CD4-positive, alpha-beta T cell treated with Interleukin-6 at 100 ng/mL for 8 hours (primary cell): ENCODE data around the gene TAX1BP1.

Experiments
- DNase-seq: peaks from one replicate; pipeline ENCODE4 v3.0.0-alpha.2; 2020; ENCODE audit warnings: mixed read lengths, low spot score

The TAX1BP1 gene

DNA sequence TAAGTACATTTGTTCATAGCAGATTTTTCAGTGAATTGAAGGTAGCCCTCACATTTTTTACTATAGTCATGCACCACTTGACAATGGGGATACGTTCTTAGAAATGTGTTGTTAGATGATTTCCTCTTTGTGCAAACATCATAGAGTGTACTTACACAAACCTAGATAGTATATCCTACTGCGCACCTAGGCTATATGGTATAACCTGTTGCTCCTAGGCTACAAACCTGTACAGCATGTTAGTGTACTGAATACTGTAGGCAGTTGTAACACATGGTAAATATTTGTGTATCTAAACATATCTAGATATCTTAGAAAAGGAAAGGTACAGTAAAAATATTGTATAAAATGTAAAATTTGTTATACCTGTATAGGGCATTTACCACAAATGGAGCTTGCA, 41.2 kb downstream of the TAX1BP1 start:
- DNase-seq = no peak

DNA sequence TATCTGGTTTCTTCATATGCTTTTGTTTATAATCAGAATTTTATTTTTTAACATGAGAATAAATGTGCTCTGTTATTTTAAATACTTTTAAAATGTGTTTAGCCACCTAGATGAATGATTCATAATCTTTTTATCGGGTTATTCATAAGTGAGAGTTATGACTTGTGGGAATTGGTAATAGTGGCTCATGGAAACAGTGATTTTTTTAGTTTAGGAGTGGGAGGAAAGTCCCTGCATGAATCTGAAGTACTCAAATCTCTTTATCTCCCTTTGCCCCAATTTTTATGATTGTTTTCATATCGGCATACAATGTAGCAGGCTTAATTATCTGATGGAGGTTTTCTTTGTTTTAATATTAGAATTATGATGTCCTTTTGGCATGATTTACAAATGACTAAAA, 42.9 kb downstream of the TAX1BP1 start:
- DNase-seq = no peak

GRCh38 chr7:27784399-27785053, 44.6 kb downstream of the TAX1BP1 start:
- DNase-seq = peak; percentile 11

GRCh38 chr7:27788437-27788836, 48.5 kb downstream of the TAX1BP1 start:
- DNase-seq = no peak

DNA sequence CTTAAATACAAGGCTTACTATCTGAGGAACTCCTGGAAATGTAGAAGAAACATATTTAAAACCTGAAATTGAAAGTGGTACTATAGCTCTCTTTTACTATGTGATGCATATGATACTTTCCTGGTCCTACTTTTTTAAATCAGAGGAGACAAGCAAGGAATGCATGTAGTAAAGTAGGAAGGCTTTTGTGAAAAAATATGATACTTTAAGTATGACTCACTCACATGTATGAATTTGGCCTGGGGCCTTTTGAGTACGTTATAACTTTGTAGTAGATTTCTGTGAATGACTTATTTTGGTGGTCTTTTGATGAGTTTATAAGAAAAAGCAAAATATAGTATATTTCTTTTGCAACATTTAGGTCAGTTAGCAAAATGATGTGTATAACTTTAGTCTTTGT, 53.8 kb downstream of the TAX1BP1 start:
- DNase-seq = no peak

DNA sequence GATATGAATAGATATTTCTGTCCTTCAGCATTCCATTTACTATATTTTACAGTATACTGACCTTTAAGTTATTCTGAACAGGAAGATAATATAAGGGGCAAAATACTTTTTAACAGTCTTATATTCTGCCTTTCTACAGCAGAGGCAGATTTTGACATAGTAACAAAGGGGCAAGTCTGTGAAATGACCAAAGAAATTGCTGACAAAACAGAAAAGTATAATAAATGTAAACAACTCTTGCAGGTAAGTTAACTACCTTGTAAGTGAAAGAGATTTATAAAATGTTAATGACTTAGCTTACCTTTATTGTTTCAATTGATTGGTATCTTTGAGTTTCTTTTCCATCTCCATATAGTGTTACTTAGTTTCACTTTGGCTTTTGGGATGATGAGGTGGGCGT, 56.0 kb downstream of the TAX1BP1 start:
- DNase-seq = no peak

DNA sequence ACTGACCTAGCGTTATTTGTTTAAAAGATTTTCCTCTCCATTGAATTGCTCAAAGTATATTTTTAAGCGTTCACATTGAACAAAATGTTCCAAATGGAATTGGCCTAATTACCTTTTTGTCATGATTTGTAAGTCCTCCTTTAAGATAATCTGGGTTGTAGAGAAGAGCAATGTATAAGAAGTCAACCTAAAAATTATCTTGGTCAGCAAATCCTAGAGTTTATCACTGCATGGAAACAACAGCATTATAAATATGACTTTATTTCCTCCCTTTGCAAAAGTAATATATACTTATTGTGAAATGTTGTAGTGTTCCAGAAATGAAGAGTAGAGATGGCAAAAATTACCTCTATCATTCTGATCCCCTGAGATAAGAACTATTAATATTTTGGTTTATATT, 59.2 kb downstream of the TAX1BP1 start:
- no peak for DNase-seq

DNA sequence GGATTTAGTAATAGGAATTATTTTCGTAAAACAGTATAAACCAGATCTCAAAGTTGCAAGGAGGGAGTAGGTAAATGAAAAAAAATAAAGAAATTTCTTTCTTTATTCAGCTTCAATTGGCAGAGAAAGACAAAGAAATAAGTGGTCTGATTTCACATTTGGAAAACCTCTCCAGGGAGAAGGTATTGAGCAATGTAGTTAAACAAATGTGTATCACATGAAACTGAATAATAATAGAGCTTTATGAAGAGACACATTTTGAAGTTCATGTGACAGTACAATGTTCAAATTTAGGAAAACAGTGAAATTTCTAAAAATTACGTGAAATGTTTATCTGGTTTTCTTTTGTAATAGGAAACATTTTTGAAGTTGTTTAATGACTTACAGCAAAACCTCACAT, 63.0 kb downstream of the TAX1BP1 start:
- no peak for DNase-seq

DNA sequence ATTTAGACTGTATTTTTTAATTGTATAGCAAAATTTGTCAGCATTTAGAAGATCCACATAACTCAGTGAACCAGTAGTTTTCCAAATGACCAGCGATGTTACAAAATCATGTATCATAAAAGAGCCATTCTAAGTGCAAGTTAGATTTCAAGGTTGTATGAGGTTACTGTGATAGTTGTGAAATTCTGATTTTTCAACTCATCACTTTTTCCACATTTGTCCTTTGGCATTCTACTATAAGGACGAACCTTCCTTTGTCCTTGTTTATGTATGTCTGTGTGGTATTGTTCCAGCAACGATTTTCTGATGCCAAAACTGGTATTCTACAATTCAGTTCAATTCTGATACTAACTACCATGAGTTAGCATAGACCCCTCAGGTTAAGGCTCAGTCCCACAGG, 64.2 kb downstream of the TAX1BP1 start:
- no peak for DNase-seq

DNA sequence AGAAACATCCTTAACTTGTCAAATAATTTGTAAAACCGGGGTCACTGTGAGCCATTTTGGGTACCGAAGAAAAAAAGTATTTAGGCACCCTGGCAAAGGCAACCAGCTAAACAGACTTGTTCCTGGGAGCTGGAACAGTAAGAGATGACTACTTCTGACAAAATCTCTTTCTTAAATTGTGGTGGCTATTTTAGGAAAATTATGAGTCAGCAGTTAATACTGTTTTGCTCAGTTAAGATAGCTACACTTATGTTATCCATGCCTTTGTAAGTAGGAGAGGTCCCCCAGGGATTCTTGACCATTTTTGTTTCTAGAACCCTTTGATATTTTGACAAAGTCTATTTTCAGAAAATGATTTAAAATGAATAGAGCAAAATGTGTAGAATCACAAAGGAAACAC, 68.7 kb downstream of the TAX1BP1 start:
- no peak for DNase-seq

DNA sequence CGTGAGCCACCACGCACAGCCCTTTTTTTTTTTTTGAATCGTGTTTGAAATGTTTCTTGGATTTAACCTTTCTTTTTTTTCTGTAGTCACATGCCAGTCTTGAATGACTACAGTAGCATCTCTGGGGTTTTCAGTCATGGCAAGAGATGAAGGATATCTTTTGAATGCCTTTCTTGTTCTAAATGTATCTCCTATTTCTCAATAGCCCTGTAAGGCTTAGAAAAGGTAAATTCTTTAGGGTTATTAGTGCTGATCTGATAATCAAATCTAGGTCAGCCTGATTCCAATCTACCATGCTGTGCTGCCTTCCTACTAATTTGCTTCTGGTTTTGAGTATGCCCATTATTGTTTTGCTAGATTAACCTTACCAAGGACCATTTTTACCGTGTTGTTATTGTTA, 70.2 kb downstream of the TAX1BP1 start:
- no peak for DNase-seq

DNA sequence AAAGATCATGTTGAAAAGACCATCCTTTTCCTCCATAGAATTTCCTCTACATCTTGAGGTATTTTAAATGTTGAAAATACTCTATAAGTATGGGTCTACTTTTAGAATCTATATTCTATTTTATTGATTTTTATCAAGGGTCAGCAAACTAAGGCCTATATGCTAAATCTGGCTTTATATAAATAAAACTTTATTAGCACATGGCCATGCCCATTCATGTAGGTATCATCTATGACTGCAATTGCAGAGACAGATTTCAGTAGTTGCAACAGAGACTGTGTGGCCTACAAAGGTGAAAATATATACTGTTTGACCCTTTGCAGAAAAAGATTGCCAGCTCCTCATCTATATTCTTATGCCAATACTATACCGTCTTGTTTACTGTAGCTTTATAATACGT, 72.7 kb downstream of the TAX1BP1 start:
- no peak for DNase-seq

GRCh38 chr7:27822245-27822644, 82.3 kb downstream of the TAX1BP1 start:
- DNase-seq = no peak

- DNase-seq = no peak
Observed at GRCh38 chr7:27825891-27826290, 85.9 kb downstream of the TAX1BP1 start.

GRCh38 chr7:27826357-27826756, 86.4 kb downstream of the TAX1BP1 start:
- DNase-seq = no peak

GRCh38 chr7:27834179-27834921, 94.4 kb downstream of the TAX1BP1 start:
- DNase-seq = no peak

DNA sequence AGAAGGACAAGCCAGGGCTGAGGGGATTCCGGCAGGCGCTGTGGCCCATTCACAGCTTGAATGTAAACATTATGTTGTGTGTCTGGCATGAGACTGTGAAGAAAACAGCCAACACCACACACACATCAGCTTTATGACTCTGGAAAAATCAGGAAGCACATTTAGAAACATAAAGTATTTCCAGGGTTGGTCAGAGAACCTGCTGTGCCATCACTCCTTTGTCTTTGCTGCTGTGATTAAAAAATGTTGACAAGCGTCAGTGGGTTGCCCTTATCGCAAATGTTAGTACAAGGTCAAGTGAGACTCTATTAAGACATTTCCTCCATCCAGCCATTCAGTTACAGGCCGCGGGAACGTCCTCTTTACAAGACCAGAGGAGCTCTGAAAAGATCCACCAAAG, 95.4 kb downstream of the TAX1BP1 start:
- DNase-seq = no peak

- no peak for DNase-seq
Observed at GRCh38 chr7:27836536-27836935, 96.6 kb downstream of the TAX1BP1 start.

GRCh38 chr7:27839099-27839498, 99.1 kb downstream of the TAX1BP1 start:
- DNase-seq = no peak

- DNase-seq = peak; percentile 23
Observed at GRCh38 chr7:27840313-27840712, 100.4 kb downstream of the TAX1BP1 start.

DNA sequence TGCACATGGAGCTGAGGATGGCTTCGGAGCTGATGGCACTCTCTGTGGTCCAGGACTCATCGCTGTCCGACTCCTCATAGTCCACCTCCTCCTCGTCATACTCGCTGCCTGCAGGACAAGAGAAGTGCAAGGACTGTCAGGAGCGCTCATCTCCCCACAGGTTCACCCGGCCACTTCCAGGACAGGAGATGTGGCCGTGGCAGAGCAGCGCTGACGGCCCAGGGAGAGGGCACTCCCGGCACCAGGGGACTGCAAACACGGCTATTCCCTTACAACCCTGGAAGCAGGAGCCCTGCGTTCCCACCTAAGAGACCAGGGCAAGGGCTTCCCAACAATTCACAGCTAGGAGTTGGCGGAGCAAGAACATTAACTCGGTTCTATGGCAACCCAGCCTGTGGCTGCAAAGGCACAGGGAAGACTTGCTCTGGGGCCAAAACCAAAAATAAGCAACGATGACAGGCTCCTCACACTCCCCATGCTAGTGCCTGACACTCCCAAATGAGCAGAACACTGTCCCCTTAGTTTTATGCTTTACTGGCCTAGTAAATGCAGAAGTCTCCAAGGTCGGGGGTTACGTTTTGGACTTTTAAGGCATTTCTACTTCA, 100.9 kb downstream of the TAX1BP1 start:
- no peak for DNase-seq

DNA sequence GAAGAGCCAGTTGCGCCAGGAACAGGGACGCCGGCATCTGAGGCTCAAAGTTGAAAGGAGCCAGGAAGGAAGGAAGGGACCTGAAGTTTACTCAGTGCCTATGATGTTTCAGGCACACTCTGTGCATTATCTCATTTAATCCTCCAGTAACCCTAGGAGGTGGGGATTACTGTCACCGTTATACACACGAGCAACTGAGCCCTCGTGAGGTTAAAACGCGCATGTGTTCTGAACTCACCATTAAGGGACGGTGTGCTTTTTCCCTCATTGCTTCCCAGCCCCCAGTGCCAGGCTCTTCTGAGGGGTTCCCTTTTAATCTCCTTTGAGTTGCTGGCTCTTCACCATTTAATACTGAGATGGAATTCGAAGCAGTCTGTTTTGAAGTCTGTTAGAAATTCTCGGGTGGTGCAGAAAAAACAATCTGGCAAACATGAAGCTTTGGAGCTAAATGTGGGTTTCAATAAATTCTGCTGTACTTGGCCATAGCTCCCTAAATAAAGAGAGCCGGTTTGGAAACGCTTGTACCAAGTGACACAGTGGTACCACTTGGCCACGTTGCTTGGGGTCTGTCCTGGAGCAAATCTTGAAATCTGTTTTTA, 102.2 kb downstream of the TAX1BP1 start:
- no peak for DNase-seq

DNA sequence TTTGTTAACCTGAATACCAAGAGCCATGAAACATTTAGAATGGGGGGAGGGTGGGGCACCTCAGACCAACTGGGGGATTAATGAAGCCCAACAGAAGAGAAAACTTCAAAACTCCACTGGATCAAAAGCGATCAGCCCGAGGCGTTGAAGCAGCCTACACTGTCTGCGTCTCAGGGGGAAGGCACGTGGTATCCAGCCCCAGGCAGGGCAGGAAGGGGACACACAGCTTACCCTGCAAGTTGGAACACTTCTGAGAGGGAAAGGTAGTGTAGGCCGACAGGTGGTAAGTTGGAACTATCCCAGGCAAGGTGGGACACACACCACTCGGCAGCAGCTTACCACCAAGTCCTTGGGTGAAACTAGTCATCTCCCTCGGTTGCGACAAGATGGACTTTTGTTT, 102.9 kb downstream of the TAX1BP1 start:
- DNase-seq = no peak
